Measurements from ENCODE around the gene RBM14. TPM values are rescaled to one million over a fixed set of nuclear protein-coding genes. Genes with fewer than 3 reads are reported as not detected.

The RBM14 gene
- total and polyA plus RNA-seq, 9 of the 15 experiments (the other 6 are each of a cell fraction or from before 2014, with no cell fraction given), result 5.5 to 131 (median 42.6) TPM

- TF ChIP-seq E4F1 (CRISPR knock-in tag; IDR thresholded peaks at IDR 0.05; ENCODE audit: borderline replicate concordance) (no peak), POLR2G (IDR thresholded peaks at IDR 0.05; ENCODE audit: low read depth, low read length) (peak; percentile 67), KAT2B (IDR thresholded peaks at IDR 0.05; ENCODE audit: low read depth, low read length) (no peak), TCF3 (CRISPR knock-in tag; IDR thresholded peaks at IDR 0.05) (0 out of 2 replicates have a peak, but pooled peaks have one; percentile 17), ZNF589 (CRISPR knock-in tag; IDR thresholded peaks at IDR 0.05; ENCODE audit: low read depth) (0 out of 2 replicates have a peak, but pooled peaks have one; percentile 48), ZNF140 (CRISPR knock-in tag; IDR thresholded peaks at IDR 0.05) (no peak), PRPF4 (IDR thresholded peaks at IDR 0.05; ENCODE audit: insufficient read depth, low read depth, low read length, poor library complexity, severe bottlenecking) (no peak), E2F8 (IDR thresholded peaks at IDR 0.05; ENCODE audit: low read depth, partially characterized antibody) (no peak), RAD51 (IDR thresholded peaks at IDR 0.05; ENCODE audit: borderline replicate concordance, low read depth) (peak; percentile 81), NR3C1 (CRISPR knock-in tag; IDR thresholded peaks at IDR 0.05) (no peak), THRA (IDR thresholded peaks at IDR 0.05) (no peak), TAF9B (IDR thresholded peaks at IDR 0.05; ENCODE audit: partially characterized antibody) (no peak), BCLAF1 (IDR thresholded peaks at IDR 0.05; ENCODE audit: borderline replicate concordance in 1 of 2, control insufficient read depth in 1 of 2, low read depth in 2 of 2, low read length in 1 of 2) (no peak), SETDB1 (IDR thresholded peaks at IDR 0.05; ENCODE audit: low read length) (no peak)
These were observed 48.1 kb upstream of the RBM14 start, which contains the start of gene CTSF (continued) for GRCh38 chr11:66568124-66568916.

Measured in K562 (cell line).